ENCODE data around the gene RYR1.
"Not testable (repeated sequence)": the region's sequence is repeated elsewhere in the genome, so short reads cannot be mapped to it uniquely, and the experiment has no call there.

The RYR1 gene

DNA sequence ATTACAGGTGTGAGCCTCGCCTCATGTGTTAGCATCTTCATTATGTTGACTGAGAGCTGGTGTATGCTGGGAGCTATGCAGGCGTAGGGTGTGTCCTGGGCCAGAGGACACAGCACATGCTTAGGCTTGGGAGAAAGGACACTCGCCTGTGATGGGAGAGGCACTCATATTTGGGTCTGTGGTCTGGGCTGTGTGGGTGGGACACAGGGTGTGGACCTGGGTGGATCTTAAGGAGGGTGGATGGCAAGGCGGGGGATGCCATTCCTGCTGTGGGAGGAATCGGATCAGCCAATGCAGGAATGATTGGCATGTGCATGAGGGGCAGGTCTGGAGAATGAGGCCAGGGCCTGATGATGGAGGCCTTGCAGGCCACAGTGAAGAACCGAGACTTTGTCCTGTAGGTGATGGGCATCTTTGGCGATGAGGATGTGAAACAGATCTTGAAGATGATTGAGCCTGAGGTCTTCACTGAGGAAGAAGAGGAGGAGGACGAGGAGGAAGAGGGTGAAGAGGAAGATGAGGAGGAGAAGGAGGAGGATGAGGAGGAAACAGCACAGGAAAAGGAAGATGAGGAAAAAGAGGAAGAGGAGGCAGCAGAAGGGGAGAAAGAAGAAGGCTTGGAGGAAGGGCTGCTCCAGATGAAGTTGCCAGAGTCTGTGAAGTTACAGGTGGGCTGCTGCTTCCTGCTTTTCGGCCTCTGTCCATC, 55.4 kb downstream of the RYR1 start:
- no peak for DNase-seq (ENCODE audit: low read depth in 2 of 2)

DNA sequence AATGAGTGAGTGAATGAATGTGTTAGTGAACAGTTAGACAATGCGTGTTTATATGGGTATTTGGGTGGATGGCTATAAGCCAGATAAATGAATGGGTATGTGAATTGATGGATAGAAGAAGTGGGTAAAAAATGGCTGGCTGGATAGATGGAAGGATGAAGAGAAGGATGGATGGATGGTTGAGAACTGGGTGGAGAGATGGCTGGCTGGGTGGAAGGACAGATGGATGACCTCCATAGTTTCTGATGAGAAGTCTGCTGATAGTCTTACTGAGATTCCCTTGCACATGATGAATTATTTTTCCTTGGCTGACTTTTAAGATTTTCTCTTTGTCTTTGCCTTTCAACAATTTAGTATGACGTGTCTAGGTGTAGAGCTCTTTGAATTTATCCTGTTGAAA, 57.4 kb downstream of the RYR1 start:
- no peak for DNase-seq (ENCODE audit: low read depth in 2 of 2)

DNA sequence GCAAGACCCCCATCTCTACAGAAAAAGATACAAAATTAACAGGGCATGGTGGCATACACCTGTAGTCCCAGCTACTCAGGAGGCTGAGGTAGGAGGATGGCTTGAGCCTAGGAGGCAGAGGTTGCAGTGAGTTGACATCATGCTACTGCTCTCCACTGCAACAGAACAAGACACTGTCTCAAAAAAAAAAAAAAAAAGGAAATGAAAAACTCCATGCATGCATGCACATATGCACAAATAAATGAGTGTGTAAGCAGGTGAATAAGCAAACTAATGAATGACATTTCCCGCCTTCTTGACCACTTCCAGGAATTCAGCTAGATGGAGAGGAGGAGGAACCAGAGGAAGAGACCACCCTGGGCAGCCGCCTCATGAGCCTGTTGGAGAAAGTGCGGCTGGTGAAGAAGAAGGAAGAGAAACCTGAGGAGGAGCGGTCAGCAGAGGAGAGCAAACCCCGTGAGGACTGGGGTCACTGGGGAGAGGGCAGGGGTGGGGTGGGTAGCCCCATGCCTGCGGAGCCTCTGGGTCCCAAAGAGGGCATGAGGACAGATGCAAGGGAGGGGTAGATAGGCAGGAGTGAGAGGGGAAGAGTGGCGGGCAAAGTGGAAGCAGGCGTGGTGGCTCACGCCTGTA, 58.8 kb downstream of the RYR1 start:
- no peak for DNase-seq (ENCODE audit: low read depth in 2 of 2)

DNA sequence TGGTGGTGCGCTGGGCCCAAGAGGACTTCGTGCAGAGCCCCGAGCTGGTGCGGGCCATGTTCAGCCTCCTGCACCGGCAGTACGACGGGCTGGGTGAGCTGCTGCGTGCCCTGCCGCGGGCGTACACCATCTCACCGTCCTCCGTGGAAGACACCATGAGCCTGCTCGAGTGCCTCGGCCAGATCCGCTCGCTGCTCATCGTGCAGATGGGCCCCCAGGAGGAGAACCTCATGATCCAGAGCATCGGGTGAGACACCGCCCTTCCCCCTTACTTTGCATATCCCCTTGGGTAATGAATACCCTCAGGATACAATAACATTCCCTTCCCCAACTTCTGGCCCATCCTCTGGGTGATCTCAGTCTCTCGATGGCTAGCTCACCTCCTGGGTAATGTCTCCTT, 60.9 kb downstream of the RYR1 start:
- no peak for DNase-seq (ENCODE audit: low read depth in 2 of 2)

DNA sequence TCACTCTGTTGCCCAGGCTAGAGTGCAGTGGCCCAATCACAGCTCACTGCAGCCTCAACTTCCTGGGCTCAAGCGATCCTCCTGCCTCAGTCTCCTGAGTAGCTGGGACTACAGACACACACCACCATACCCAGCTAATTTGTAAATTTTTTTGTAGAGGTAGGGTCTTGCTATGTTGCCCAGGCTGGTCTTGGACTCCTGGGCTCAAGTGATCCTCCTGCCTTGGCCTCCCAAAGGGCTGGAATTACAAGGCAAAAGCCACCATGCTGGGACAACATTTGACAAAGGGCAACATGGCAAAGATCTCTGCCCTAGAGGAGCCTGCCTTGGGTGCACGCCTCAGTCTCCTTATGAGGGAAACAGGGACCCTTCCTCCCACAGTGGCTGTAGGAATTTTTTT, 61.9 kb downstream of the RYR1 start:
- DNase-seq (ENCODE audit: low read depth in 2 of 2) = not testable (repeated sequence)

DNA sequence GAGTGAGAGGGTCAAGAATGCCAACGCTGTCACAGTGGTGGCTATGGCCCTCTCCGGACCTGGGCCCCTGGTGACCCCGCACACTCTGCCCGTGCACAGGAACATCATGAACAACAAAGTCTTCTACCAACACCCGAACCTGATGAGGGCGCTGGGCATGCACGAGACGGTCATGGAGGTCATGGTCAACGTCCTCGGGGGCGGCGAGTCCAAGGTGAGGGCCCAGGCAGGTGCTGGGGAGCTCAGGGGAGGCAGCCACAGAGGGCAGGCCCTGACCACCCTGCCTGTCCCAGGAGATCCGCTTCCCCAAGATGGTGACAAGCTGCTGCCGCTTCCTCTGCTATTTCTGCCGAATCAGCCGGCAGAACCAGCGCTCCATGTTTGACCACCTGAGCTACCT, 62.6 kb downstream of the RYR1 start:
- DNase-seq (ENCODE audit: low read depth in 2 of 2) = no peak

DNA sequence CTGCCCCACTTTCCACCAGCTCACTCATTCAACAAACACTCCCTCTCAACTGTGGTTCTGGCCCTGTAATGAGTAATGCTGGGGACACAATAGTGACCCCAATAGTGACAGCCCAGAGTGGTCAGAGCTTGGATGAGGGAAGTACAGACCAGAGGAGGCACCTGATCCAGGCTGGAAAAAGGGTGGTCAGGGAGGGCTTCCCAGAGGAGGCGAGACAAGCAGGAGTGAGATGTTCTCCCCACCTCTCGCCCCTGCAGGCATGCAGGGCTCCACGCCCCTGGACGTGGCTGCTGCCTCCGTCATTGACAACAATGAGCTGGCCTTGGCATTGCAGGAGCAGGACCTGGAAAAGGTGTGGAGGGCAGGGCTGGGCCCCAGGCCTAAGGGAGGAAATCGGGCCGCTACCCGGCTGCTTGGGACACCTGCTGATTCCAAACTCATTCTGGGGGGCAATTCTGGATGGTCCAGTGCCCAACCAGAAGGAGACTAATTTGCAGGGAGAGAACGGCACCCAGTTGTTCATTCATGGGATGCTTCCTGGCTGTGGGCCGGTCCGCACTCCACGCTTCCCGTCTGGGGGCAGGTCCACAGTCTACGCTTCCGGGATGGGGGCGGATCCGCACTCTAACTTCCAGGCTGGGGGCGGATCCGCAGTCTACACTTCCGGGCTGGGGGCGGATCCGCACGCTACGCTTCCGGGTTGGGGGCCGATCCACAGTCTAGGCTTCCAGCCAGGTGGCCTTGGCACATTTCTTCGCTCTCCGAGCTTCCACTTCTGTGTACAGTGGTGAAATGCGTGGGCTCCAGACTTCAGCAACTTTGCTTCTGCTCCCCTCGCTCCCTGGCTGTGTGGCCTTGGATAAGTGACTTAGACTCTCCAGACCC, 63.4 kb downstream of the RYR1 start:
- DNase-seq (ENCODE audit: low read depth in 2 of 2) = no peak

DNA sequence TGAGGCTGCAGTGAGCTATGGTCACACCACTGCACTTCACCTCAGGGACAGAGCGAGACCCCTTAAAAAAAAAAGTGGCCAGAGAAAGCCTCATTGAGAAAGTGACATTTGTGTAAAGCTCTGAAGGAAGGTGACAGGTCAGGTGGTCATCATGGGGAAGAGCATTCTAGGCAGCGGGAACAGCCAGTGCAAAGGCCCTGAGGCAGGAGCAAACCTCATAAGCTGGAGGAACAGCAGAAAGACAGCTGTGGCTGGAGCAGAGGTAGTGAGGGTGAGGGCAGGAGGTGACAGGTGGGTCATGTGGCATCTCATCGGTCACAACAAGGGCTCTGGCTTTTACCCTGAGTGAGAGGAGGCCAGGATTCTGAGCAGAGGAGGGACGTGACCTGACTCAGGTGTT, 64.4 kb downstream of the RYR1 start:
- DNase-seq (ENCODE audit: low read depth in 2 of 2) = no peak

DNA sequence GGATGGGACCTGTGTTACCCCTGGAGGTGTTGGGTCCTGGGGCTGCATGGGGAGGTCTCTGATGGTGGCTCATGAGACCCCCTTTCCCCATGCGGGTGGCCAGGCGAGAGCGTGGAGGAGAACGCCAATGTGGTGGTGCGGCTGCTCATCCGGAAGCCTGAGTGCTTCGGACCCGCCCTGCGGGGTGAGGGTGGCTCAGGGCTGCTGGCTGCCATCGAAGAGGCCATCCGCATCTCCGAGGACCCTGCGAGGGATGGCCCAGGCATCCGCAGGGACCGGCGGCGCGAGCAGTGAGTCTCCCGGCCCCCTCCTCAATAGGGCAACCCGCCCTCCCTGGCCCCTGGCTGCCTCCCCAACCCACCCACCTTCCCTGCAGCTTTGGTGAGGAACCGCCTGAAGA, 66.0 kb downstream of the RYR1 start:
- DNase-seq (ENCODE audit: low read depth in 2 of 2) = no peak

DNA sequence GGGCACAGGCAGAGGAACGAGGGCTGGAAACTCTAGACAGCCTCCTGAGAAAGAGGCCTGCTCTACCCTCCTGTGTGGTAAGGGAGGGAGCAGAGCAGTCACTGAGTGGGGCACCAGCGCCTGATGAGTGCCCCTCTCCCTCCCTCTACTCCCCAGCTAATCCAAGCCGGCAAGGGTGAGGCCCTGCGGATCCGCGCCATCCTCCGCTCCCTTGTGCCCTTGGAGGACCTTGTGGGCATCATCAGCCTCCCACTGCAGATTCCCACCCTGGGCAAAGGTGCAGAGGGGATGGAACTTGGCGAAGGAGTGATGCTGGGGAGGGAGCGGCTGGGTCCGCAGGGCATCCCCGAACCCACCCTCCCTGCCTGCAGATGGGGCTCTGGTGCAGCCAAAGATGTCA, 67.0 kb downstream of the RYR1 start:
- DNase-seq (ENCODE audit: low read depth in 2 of 2) = no peak

DNA sequence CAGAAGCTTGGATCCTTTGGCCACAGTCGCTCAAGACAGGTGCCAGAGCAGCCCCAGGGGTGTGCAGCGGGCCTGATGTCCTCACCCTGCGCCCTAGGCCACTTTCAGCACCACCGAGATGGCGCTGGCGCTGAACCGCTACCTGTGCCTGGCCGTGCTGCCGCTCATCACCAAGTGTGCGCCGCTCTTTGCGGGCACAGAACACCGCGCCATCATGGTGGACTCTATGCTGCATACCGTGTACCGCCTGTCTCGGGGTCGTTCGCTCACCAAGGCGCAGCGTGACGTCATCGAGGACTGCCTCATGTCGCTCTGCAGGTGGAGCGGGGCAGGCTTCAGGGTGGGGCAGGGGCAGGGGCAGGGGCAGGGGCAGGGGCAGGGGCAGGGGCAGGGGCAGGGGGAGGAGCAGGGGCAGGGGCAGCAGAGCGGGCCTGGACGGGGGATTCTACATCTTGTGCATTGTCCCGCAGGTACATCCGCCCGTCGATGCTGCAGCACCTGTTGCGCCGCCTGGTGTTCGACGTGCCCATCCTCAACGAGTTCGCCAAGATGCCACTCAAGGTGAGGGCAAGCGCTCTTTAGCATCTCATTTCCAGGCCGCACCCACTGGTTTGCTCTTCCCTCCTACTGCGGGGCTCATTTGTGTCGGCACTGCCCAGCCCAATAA, 69.1 kb downstream of the RYR1 start:
- DNase-seq (ENCODE audit: low read depth in 2 of 2) = no peak

DNA sequence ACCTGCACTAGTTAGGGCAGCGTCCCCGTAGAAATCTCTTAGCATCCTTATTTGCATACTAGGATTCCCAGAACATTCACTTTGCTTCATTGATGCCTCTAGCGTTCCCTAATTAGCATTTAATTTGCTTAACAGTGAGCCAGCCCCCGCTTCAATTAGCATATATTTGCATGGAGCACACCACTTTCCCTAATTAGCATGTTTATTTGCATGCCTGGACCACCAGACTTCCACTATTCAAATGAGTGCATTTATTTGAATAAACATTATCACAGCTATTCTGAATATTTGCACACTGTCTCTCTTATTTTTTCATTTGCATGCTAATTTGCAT, 69.6 kb downstream of the RYR1 start:
- no peak for DNase-seq (ENCODE audit: low read depth in 2 of 2)

DNA sequence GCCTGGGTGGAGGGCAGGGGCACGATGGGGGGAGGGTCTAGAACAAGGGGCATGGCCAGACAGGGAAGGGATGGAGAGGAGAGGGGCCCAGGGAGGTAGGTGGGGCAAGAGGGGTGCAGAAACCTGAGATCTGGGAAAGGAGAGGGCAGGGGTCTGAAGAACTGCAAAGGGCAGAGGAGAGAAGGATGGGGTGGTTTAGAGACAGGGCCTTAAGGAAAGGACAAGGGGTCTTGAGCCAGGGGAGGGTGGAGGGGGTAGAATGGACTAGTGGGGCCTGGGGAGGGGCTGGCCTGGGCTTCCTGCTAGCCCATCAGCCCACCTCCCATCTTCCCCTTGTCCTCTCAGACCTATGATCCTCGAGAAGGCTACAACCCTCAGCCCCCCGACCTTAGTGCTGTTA, 72.5 kb downstream of the RYR1 start:
- no peak for DNase-seq (ENCODE audit: low read depth in 2 of 2)

DNA sequence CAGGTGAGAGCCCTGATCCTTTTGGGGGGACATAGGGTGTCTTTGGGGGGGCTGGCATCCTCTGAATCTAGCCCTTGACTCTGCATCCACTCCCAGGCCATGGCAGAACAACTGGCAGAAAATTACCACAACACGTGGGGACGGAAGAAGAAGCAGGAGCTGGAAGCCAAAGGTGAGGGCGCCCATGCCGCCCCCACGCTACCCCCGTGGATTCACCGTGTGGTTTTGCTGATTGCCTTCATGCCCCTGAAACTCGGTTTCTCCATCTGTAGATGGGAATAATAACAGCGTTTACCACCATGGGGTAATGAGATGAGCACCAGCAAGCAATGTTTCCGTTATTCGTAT, 72.9 kb downstream of the RYR1 start:
- DNase-seq (ENCODE audit: low read depth in 2 of 2) = no peak

DNA sequence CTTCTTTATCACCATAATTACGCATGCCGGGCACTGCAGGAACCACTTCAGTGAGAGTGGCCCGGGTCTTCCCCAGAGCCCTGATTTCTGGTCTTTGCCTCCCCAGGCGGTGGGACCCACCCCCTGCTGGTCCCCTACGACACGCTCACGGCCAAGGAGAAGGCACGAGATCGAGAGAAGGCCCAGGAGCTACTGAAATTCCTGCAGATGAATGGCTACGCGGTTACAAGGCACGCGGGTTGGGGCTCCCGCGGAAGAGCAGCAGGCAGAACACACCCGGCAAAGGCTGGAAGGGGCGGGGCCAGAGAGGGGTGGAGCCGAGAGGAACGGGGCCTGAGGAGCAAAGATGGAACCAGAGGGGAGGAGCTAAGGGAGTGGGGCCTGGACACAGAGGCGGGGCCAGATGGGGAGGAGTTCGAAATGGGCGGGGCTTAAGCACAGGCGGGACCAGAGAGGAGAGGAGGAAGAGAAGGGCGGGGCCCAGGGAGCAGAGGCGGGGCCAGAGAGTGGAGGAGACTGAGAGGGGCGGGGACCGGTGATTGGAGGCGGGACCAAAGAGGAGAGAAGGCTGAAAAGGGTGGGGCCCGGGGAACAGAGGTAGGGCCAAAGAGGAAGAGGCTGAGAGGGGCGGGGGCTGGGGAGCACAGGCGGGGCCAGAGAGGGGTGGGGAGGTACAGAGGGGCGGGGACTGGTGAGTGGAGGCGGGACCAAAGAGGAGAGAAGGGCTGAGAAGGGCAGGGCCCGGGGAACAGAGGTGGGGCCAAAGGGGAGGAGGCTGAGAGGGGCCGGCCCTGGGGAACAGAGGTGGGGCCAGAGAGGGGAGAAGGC, 73.4 kb downstream of the RYR1 start:
- peak in 1 of 2 donors; percentile 81 for DNase-seq (ENCODE audit: low read depth in 2 of 2)

DNA sequence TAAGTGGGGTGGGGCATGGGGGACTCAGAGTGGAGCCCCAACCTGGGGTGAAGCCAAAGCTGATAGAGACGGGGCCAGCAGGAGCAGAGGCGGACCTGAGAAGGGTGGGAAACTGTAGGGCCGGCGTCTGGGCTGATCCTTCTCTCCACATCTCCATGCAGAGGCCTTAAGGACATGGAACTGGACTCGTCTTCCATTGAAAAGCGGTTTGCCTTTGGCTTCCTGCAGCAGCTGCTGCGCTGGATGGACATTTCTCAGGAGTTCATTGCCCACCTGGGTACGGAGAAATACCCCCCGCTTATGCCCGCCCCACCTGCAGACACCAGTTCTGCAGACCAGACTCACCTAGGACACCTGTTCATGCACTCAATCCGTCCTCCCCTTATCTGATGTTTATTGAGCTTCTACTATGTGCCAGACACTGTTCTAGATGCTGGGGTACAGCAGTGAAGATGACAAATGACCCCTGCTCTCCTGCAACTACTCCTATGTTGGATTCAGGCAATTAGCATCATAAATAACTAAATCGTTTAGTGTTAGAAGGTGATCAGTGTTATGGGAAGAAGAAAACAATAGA, 74.1 kb downstream of the RYR1 start:
- DNase-seq (ENCODE audit: low read depth in 2 of 2) = no peak

DNA sequence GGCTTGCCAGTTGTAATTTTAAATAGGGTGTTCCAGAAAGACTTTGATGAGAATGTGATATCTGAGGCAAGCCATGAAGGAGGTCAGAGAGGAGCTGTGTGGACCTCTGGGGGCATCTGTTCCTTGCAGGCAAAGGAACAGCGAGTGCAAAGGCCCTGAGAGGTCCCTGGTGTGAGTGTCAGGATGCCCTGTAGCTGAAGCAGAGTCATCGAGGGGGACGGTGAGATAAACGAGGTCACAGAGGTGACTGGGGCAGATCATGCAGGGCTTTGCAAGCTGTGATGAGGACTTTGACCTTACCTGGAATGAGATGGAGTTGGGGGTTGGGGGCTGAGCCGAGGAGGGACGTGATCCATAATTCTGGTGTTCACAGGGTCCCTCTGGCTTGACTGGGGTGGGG, 75.0 kb downstream of the RYR1 start:
- DNase-seq (ENCODE audit: low read depth in 2 of 2) = no peak

DNA sequence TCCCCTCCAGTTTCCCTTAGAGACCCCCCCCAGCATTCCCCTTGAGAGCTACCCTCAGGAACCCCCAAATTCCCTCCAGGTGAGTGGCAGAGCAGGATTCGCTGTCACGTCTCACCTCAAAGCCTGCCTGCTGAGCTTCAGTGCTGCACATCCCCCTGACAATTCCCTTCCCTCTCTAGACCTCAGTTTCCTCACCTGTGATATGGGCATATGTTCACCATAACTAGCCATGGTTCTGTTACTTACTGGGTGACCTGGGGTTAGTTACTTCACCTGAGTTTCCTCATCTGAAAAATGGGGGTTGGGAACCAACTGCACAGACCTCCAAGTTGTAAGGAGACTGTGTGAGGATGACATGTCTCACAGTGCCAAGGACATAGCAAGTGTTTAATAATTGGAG, 75.5 kb downstream of the RYR1 start:
- DNase-seq (ENCODE audit: low read depth in 2 of 2) = no peak

DNA sequence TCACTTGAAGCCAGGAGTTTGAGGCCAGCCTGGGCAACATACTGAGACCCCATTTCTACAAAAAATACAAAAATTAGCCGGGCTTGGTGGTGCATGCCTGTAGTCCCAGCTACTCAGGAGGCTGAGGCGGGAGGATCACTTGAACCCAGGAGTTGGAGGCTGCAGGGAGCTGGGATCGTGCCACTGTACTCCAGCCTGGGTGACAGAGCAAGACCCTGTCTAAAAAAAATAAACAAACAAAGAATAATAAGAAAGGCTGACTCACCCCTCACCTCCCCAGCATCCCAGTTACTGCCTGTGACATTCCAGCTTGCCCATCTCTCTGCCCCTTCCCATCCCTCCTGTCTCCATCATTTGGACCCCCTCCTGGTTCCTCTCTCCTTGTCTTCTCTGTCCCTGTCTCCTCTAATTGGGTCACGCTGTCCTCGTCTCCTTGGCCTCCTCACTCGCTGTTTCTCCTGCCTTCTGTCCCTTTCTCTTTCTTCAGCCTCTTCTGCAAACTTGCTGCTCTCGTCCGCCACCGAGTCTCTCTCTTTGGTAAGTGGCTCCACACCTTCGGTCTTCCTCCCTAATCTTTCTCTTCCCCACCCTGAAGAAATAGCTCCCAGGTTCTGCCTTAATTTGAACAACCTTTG, 77.7 kb downstream of the RYR1 start:
- no peak for DNase-seq (ENCODE audit: low read depth in 2 of 2)

DNA sequence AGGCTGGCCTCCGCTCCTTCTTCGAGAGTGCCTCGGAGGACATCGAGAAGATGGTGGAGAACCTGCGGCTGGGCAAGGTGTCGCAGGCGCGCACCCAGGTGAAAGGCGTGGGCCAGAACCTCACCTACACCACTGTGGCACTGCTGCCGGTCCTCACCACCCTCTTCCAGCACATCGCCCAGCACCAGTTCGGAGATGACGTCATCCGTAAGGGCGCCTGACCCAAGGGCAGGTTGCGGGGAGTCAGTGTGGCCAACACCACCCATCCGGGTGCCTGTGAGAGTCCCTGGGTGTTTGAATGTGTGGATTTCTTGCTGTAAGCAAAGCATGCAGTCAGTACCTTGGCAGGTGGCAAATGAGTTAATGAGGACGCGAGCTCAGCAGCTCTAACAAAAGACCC, 78.8 kb downstream of the RYR1 start:
- DNase-seq (ENCODE audit: low read depth in 2 of 2) = no peak

DNA sequence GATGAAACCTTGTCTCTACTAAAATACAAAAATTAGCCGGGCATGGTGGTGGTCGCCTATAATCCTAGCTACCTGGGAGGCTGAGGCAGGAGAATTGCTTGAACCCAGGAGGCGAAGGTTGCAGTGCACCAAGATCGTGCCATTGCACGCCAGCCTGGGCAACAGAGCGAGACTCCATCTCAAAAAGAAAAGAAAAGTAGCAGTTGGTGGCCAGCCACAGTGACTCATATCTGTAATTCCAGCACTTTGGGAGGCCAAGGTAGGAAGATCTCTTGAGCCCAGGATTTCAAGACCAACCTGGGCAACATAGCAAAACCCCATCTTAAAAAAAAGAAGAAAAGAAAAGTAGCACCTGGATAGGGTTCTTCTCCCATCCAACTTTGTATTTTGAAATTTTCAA, 79.7 kb downstream of the RYR1 start:
- not testable (repeated sequence) for DNase-seq (ENCODE audit: low read depth in 2 of 2)
